A549 treated with DMSO at 1 μM for 4 hours (cell line): Measurements from ENCODE around the gene CPEB4. TPM values are rescaled to one million over a fixed set of nuclear protein-coding genes. Genes with fewer than 3 reads are reported as not detected.

ENCODE experiments used
- total RNA-seq: library from RNA; stranded (reverse); fragments of 200-300 nt; extraction: Qiagen RNA extraction; gene quantifications from 5 replicates; pipeline ENCODE4 v1.2.3, GENCODE V29; 2022; ENCODE audit warnings: low read depth

The CPEB4 gene
- 7.9 to 11.6 TPM (median 9.0 TPM) in 5 replicates for total RNA-seq

DNA sequence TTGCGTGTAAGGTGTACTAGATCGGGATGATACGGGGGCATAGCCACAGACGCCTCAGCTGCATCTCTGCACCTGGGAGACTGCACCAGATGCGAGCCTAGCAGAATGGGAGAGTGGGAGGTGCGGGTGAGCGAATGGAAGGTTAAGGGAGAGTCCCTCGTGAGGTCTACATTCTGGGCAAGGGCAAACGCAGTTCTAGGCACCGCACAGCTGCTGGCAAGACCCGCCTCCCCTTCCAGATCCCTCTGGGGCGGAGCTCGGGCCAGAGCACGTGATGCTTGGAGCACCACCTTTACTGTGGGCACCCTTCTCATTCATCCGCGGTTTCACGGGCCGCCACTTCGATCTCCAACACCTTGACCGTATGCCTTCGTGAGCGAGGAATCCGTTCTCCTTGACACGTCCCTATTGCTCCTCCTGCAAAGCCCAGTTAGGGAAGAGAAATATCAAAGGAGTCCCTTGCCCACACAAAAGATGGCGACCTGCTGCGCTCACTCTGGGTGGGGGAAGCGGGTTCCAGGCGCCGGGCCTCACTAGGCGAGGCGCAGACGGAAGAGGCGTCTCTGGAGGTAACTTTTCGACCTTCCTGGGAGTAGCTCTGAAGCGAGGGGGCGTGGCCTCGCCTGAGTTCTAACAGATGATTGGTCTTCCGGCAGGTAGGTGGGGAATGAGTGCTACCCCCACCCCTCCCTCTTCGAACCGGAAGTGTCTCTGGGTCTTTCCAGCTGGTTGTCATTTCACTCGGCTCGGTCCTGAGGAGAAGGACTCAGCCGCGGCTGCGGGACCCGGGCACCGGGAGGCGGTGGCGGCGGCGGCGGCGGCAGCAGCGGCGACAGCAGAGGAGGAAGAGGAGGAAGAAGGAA, at the start of gene CPEB4:
TSS of gene CPEB4 (plus strand) at position 740 of the 863 bp plus-strand sequence. CDS start 1,385 bp downstream, outside the sequence.

DNA sequence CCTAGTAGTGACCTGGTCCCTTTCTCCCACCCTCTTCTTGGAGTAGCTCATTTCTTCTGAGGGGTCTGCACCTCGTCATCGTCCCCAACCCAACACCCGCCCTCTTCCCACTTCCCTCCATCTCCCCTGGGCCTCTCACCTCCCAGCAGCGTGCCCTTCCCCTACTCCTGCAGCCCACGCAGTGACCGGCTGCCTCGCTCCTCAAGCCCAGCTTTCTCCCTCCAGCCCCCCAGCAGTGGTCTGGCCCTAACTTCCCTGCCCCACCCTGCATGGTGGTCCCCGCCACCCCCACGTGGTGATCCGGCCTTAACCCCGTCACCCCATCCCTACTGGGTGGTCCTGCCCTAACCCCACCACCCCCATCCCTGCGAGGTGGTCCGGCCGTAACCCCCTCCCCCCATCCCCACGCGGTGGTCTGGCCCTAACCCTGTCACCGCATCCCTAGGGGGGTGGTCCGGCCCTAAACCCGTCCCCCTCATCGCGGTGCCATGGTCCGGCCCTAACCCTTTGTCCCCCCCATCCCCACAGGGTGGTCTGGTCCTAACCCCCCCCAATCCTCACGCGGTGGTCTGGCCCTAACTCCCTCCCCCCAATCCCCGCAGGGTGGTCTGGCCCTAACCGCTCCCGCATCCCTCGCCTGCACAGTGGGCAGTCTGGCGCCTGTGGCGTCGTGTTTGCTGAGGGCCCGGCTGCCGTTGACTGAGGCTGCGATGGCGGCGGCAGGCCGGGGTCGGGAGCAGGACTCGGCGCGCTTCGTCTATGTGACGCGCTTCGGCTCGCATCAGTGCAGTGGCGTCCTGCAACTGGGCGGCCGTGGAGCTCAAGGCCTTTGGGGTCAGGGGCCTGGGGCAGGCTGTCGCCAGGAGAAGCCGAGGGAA, 100.6 kb downstream of the CPEB4 start, which contains the start of gene C5orf47:
TSS of gene C5orf47 (plus strand) at position 617 of the 878 bp plus-strand sequence. CDS start at position 711, 94 bp downstream.

Other genes with a start within 250 kb of the CPEB4 start
- 0.05 TPM in 1 of 5 replicates, not detected in the others for gene C5orf47, start 100.8 kb downstream of the CPEB4 start, total RNA-seq
- 0.05 TPM in 1 of 5 replicates, not detected in the others for gene NSG2, start 157.4 kb downstream of the CPEB4 start, total RNA-seq